Measurements from ENCODE around the gene IRF2BPL. TPM values are rescaled to one million over a fixed set of nuclear protein-coding genes. Genes with fewer than 3 reads are reported as not detected.

The IRF2BPL gene
- total and polyA plus RNA-seq, 3 experiments from 2014 or later: 3.7 to 27.2 (median 25.6) TPM

DNA sequence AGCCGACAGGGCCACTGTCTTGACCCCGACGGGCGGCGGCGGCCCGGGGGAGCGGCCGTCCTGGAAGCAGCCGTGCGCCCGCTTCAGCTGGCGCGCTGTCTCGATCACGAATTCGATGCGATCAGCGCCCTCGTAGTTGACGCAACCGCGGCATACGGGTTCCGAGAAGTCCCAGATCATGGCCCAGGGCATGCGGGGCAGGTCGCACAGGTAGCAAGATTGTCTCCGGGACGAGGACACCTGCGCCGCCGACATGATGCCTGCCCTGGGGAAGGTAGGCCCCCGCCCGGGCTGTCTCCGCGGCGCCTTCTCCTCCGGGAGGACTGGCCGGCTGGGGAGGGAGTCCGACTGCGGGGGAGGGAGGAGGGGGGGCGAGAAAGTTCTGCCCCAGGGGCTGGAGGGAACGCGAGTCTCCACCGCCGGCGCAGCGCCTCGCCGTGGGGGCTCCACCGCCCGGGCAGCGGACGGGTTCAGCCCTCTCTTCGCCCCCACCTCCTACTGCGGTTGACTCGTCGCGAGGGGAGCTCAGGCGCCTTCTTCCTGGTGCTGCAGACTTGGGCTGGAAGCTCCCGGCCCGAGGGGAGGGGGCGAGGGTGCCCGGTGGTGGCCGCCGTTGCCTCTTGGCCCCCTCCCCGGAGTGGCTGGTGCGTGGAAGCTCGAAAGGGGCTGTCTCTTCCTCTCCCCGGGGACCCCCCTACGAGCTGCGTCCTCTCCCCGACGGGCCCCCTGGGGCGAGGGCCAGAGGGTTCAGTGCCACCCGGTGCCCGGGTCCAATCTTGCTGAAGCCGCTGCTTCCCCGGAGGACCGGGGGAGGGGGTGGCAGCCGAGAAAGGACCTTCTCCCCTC lies 747 bp downstream of the IRF2BPL start:
- CTCF ChIA-PET: interaction anchor here (0.7 to 5.2 kb wide), 19 partner anchors 9 to 152 kb away, joined by 3 to 36 read pairs (median 8); no protein-coding TSS in a partner anchor
- peaks cover 53 to 69% (median 59%) of the 10 kb centered on the region in 3 donors for H3K4me1 Mint-ChIP-seq
- Histone ChIP-seq H3K27me3 (ENCODE audit: insufficient read depth, low read length, poor library complexity, severe bottlenecking) (no peaks in the 10 kb centered on the region), H3K9me3 (ENCODE audit: low read length) (no peaks in the 10 kb centered on the region), H3K27ac (ENCODE audit: low read depth, low read length) (peak overlapping the region; percentile 87), H3K4me3 (ENCODE audit: low read length) (peak overlapping the region; percentile 72), H3K36me3 (ENCODE audit: insufficient read depth, low read length) (peaks cover 9% of the 10 kb centered on the region), H3K4me1 (ENCODE audit: insufficient read depth, low read length) (peaks cover 75% of the 10 kb centered on the region)
- H3K9me3 Mint-ChIP-seq: no peaks in the 10 kb centered on the region
- peaks cover 0 to 27% (median 8%) of the 10 kb centered on the region in 3 donors for H3K36me3 Mint-ChIP-seq
- H3K4me3 Mint-ChIP-seq: peak overlapping the region; percentile 91 to 96 (median 94)
- POLR2A ChIA-PET: interaction anchor here (0.5 to 2.7 kb wide), 13 partner anchors 8 to 293 kb away, joined by 3 to 62 read pairs (median 6); partner anchors contain the start of genes GSTZ1 and POMT2
- DNase-seq: peak; percentile 53 to 83 (median 71)
- peaks cover 0 to 3% of the 10 kb centered on the region in 2 donors for H3K27me3 Mint-ChIP-seq
- peak overlapping the region; percentile 68 to 100 (median 88) for H3K27ac Mint-ChIP-seq

DNA sequence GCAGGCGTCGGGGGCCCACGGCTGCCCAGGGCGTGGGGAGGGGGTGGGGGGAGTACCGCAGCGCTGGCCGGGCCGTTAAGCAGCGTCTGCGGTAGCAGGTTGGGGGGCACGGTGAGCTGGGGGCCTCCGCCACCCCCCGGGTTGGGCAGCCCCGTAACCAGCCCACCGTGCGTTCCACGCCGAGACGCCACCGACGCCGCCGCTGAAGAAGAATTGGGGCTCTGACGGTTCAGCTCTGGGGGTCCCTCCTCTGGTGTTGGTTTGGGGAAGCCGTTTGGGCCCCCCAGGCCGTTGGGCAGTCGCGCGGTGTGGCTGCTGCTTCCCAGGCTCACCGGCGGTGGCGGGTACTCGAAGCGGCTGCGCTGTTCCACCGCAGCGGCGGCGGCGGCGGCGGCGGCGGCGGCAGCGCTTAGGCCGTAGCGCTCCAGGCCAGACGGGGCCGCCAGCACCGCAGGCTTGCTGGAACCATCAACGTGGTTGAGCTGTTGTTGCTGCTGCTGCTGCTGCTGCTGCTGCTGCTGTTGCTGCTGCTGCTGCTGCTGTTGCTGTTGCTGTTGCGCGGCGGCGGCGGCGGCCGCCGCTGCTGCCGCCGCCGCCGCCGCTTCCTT lies 1.5 kb downstream of the IRF2BPL start:
- Mint-ChIP-seq H3K27me3 (peaks cover 0 to 3% of the 10 kb centered on the region in 2 donors), H3K27ac (peak overlapping the region in 6 of 8 donors; percentile 68 to 100 (median 94)), H3K4me3 (peak overlapping the region; percentile 69 to 96 (median 93)), H3K36me3 (peaks cover 0 to 27% (median 8%) of the 10 kb centered on the region in 3 donors), H3K9me3 (no peaks in the 10 kb centered on the region), H3K4me1 (peaks cover 50 to 68% (median 57%) of the 10 kb centered on the region in 3 donors)
- Histone ChIP-seq H3K4me1 (ENCODE audit: insufficient read depth, low read length) (peaks cover 74% of the 10 kb centered on the region), H3K9me3 (ENCODE audit: low read length) (no peaks in the 10 kb centered on the region), H3K36me3 (ENCODE audit: insufficient read depth, low read length) (peaks cover 9% of the 10 kb centered on the region), H3K27ac (ENCODE audit: low read depth, low read length) (peak overlapping the region; percentile 87), H3K4me3 (ENCODE audit: low read length) (peak overlapping the region; percentile 72), H3K27me3 (ENCODE audit: insufficient read depth, low read length, poor library complexity, severe bottlenecking) (no peaks in the 10 kb centered on the region)
- ChIA-PET CTCF (interaction anchor here (0.8 to 5.2 kb wide), 17 partner anchors 10 to 151 kb away, joined by 3 to 36 read pairs (median 8); no protein-coding TSS in a partner anchor), POLR2A (interaction anchor here (0.5 to 2.7 kb wide), 9 partner anchors 9 to 294 kb away, joined by 3 to 62 read pairs (median 7); partner anchors contain the start of genes GSTZ1 and POMT2)
- peak; percentile 44 to 75 (median 68) for DNase-seq

DNA sequence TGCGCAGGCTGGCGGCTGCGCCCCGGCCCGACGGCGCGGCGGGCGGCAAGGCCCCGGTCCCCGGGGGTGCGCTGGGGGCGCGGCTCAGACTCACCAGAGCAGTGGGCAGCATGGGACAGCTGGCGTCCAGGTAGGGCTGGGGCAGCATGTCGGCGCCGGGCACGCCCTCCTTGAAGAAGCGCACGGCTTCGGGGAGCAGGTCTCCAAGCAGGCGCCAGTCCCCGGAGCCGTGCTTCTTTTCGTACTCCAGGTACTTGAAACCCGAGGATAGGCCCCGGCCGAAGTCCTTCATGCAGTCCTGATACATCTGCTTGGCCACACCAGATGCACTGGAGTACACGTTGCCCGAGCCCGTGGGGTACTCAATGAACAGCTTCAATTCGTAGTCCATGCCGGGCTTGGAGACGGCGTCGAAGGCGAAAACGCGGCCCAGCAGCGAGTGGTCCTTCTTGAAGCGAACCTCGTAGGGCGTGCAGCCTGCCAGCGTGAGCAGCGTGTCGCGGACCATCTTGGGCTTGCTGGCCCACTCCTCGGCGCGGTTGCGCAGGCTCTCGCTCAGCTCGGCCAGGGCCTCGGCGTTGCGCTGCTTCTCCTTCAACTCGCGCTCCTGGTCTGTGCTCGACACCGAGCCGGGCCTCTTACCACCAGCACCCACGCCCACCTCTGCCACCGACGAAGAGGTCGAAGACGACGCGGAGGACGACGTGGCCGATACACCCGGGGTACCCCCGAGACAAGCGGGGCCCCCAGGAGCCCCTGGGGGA lies 2.2 kb downstream of the IRF2BPL start:
- Histone ChIP-seq H3K27ac (ENCODE audit: low read depth, low read length) (peak overlapping the region; percentile 16), H3K4me1 (ENCODE audit: insufficient read depth, low read length) (peaks cover 67% of the 10 kb centered on the region), H3K9me3 (ENCODE audit: low read length) (no peaks in the 10 kb centered on the region), H3K27me3 (ENCODE audit: insufficient read depth, low read length, poor library complexity, severe bottlenecking) (no peaks in the 10 kb centered on the region), H3K36me3 (ENCODE audit: insufficient read depth, low read length) (peaks cover 9% of the 10 kb centered on the region), H3K4me3 (ENCODE audit: low read length) (peak overlapping the region; percentile 45)
- ChIA-PET CTCF (interaction anchor here (1.3 to 5.2 kb wide), 11 partner anchors 10 to 116 kb away, joined by 3 to 36 read pairs (median 9); no protein-coding TSS in a partner anchor), POLR2A (interaction anchor here (1.6 to 2.0 kb wide), 4 partner anchors 17 to 79 kb away, joined by 7 to 37 read pairs (median 9); no protein-coding TSS in a partner anchor)
- H3K4me3 Mint-ChIP-seq: peak overlapping the region; percentile 64 to 93 (median 77)
- peaks cover 45 to 61% (median 50%) of the 10 kb centered on the region in 3 donors for H3K4me1 Mint-ChIP-seq
- H3K9me3 Mint-ChIP-seq: no peaks in the 10 kb centered on the region
- peaks cover 0 to 3% of the 10 kb centered on the region in 2 donors for H3K27me3 Mint-ChIP-seq
- peak overlapping the region in 6 of 8 donors; percentile 17 to 77 (median 55) for H3K27ac Mint-ChIP-seq
- peak in 1 of 5 donors; percentile 52 for DNase-seq
- peaks cover 0 to 27% (median 8%) of the 10 kb centered on the region in 3 donors for H3K36me3 Mint-ChIP-seq

DNA sequence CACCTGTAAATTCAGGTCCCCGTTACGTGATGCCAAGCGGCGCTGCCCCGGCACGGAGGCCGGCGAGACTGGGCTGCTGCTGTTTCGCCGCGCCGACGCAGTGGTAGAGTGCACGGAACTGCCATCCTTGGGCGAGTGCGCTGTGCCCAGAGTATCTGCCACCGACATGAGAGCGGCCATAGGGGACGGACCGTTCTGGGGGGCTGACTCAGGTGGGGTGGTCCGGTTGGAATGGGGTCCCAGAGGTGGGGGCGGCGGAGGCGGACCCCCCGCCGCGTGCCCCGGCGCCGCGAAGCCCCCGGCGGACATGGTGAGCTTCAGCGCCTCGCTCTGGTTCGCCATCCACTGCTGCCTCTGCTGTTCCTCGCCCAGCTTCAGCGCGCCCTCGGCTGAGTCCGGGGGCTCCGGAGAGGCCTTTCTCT lies 2.8 kb downstream of the IRF2BPL start:
- Mint-ChIP-seq H3K4me3 (peak overlapping the region in 6 of 7 donors; percentile 41 to 87 (median 64)), H3K27me3 (peaks cover 0 to 3% of the 10 kb centered on the region in 2 donors), H3K36me3 (peaks cover 0 to 24% (median 8%) of the 10 kb centered on the region in 3 donors), H3K4me1 (peaks cover 44 to 57% (median 46%) of the 10 kb centered on the region in 3 donors), H3K9me3 (no peaks in the 10 kb centered on the region), H3K27ac (peak overlapping the region in 3 of 8 donors; percentile 29 to 93 (median 36))
- H3K4me1 ChIP-seq (ENCODE audit: insufficient read depth, low read length): peaks cover 62% of the 10 kb centered on the region
- DNase-seq: no peak
- CTCF ChIA-PET: interaction anchor here (1.6 to 5.2 kb wide), 4 partner anchors 11 to 112 kb away, joined by 3 to 23 read pairs (median 10); no protein-coding TSS in a partner anchor
- POLR2A ChIA-PET: interaction anchor here (1.9 kb wide), 1 partner anchor 15 kb away, joined by 6 read pairs; no protein-coding TSS in a partner anchor
- peaks cover 9% of the 10 kb centered on the region for H3K36me3 ChIP-seq (ENCODE audit: insufficient read depth, low read length)
- no peak overlapping the region for H3K27ac ChIP-seq (ENCODE audit: low read depth, low read length)
- no peaks in the 10 kb centered on the region for H3K9me3 ChIP-seq (ENCODE audit: low read length)
- no peaks in the 10 kb centered on the region for H3K27me3 ChIP-seq (ENCODE audit: insufficient read depth, low read length, poor library complexity, severe bottlenecking)
- no peak overlapping the region for H3K4me3 ChIP-seq (ENCODE audit: low read length)

DNA sequence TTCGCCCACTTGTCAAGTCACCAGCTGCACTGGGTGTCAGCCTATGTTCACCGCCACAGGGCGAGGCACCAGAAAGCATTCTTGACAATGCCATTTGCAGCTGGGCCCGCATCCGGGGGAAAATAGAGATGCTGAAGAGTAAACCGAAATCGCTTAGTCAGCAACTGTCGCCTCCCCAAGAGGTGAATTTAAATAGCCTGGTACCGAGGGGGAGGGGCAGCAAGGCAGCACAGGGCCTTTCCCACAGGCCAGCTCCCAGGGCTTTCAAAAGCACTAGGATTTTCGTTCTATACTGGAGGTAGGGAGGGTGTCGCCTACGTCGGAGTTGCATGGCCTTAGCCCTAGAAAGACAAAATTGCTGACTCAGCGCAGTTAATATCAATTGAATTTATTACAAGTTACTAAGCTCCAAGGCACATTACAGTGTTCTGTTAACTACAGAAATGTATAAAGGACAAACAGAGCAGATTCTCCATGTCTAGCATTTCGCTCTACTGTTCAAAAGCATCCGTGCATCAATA lies 4.3 kb downstream of the IRF2BPL start:
- peaks cover 49% of the 10 kb centered on the region for H3K4me1 ChIP-seq (ENCODE audit: insufficient read depth, low read length)
- CTCF ChIA-PET: interaction anchor here (0.7 to 5.2 kb wide), 8 partner anchors 10 to 111 kb away, joined by 3 to 23 read pairs (median 4); no protein-coding TSS in a partner anchor
- no peak overlapping the region for H3K4me3 ChIP-seq (ENCODE audit: low read length)
- Mint-ChIP-seq H3K36me3 (peaks cover 0 to 22% (median 8%) of the 10 kb centered on the region in 3 donors), H3K9me3 (no peaks in the 10 kb centered on the region), H3K27ac (peak overlapping the region in 6 of 8 donors; percentile 5 to 93 (median 80)), H3K4me3 (peak overlapping the region; percentile 57 to 87 (median 68)), H3K4me1 (peaks cover 39 to 50% (median 41%) of the 10 kb centered on the region in 3 donors), H3K27me3 (peaks cover 0 to 3% of the 10 kb centered on the region in 2 donors)
- POLR2A ChIA-PET: interaction anchor here (0.7 to 1.9 kb wide), 4 partner anchors 16 to 77 kb away, joined by 3 to 6 read pairs (median 4); no protein-coding TSS in a partner anchor
- H3K27me3 ChIP-seq (ENCODE audit: insufficient read depth, low read length, poor library complexity, severe bottlenecking): no peaks in the 10 kb centered on the region
- H3K9me3 ChIP-seq (ENCODE audit: low read length): no peaks in the 10 kb centered on the region
- H3K27ac ChIP-seq (ENCODE audit: low read depth, low read length): no peak overlapping the region
- H3K36me3 ChIP-seq (ENCODE audit: insufficient read depth, low read length): peaks cover 9% of the 10 kb centered on the region
- peak in 4 of 5 donors; percentile 21 to 65 (median 30) for DNase-seq

DNA sequence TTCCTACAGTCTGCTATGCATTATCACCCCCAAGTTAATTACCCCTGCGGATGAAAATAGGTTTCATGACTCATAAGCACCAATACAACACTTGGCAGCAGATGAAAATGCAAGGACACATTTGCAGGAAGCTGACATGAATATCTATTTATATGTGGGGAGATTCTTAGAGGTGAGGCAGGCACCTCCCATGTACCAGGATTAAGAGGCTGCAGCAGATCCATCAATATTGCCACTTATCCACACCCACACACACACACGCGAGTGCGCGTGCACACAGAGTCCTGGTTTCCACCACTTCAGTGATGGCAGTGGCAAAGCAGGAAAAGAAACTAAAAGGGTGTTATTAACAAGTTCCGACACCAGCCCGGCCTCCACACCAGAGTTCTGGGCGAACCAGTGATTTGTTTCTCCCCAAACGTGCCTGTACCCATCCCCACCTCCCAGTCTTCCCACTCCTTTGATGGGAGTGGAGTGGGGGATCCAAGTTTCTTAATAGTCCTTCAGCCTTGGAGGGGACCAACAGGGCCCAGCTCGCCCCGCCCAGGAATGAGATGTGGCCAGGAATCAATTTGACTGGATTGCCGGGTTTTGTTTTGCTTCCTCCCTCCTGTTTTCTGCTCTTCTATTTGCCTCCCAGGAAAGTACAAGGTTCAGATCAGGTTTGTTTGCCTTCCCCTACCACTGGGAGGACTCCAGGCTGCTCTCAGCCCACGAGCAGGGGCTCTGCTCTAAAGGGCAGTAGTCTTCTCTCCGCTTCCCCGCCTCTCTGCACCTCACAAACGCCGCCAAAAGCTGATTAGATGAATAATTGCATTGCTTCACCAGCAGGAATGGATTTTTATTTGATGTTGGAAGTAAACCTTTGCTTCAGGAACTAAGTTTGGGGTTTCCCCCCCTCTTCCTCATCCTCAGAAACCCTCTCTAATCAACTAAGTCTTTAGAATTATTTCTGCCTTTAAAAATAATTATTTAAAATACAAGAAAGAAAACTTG lies 5.2 kb downstream of the IRF2BPL start:
- H3K4me1 Mint-ChIP-seq: peaks cover 32 to 42% (median 34%) of the 10 kb centered on the region in 3 donors

More for the DNA sequence above, 5.2 kb downstream of the IRF2BPL start:
- Mint-ChIP-seq H3K4me3 (peak overlapping the region in 5 of 7 donors; percentile 29 to 56 (median 43)), H3K27ac (peak overlapping the region in 6 of 8 donors; percentile 43 to 93 (median 76)), H3K27me3 (no peaks in the 10 kb centered on the region), H3K9me3 (no peaks in the 10 kb centered on the region), H3K36me3 (peaks cover 0 to 15% (median 6%) of the 10 kb centered on the region in 3 donors)
- peaks cover 9% of the 10 kb centered on the region for H3K36me3 ChIP-seq (ENCODE audit: insufficient read depth, low read length)
- no peak overlapping the region for H3K27ac ChIP-seq (ENCODE audit: low read depth, low read length)
- peaks cover 44% of the 10 kb centered on the region for H3K4me1 ChIP-seq (ENCODE audit: insufficient read depth, low read length)
- DNase-seq: no peak
- no peaks in the 10 kb centered on the region for H3K27me3 ChIP-seq (ENCODE audit: insufficient read depth, low read length, poor library complexity, severe bottlenecking)
- ChIA-PET POLR2A (interaction anchor here (1.1 kb wide), 1 partner anchor 76 kb away, joined by 3 read pairs; no protein-coding TSS in a partner anchor), CTCF (interaction anchor here (0.7 to 5.2 kb wide), 7 partner anchors 9 to 110 kb away, joined by 3 to 23 read pairs (median 4); no protein-coding TSS in a partner anchor)
- H3K4me3 ChIP-seq (ENCODE audit: low read length): no peak overlapping the region
- H3K9me3 ChIP-seq (ENCODE audit: low read length): no peaks in the 10 kb centered on the region

Measured in CD8-positive, alpha-beta memory T cell (primary cell).